Measurements from ENCODE around the gene IL4R.

DNA sequence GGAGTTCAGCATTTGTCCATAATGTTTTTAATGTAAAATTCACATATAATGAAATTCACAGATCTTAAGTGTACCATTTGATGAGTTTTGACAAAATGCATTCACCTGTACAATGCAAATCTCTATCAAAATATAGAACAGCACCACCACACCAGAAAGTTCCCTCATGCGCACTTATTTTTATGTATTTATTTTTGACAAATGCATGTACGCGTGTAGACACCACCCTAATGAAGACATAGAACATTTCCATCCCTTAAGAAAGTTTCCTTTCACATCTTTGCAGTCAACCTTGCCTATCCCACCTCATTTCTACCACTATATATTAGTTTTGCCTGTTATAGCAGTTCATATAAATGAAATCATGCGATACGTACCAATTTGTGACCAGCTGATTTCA, 15.6 kb upstream of the IL4R start:
- TF ChIP-seq CTCF (IDR thresholded peaks at IDR 0.05) = no peak
- no peak for TF ChIP-seq POLR2A (IDR thresholded peaks at IDR 0.05)

Data from Peyer's patch (tissue), 4 donors.